GM19397 (cell line): ENCODE data around the gene SPATA7.
"Not testable (repeated sequence)": the region's sequence is repeated elsewhere in the genome, so short reads cannot be mapped to it uniquely, and the experiment has no call there.

Experiments used
- ATAC-seq: cut with Tn5 transposase; IDR thresholded peaks from one replicate; pipeline ENCODE4 v1.9.1; 2021; ENCODE audit warnings: mild to moderate bottlenecking, moderate library complexity; ENCODE audit not compliant: unreplicated experiment

Gene SPATA7

GRCh38 chr14:88385212-88386101, at the start of gene SPATA7:
Gene SPATA7 (plus strand): TSS chr14:88385657. CDS start chr14:88385819, 162 bp downstream.
- ATAC-seq, result peak; percentile 100

GRCh38 chr14:88340357-88340756, 45.1 kb upstream of the SPATA7 start:
- ATAC-seq, result no peak

- ATAC-seq, result no peak
These were observed 42.5 kb upstream of the SPATA7 start for GRCh38 chr14:88342980-88343379.

GRCh38 chr14:88346048-88346639, 39.3 kb upstream of the SPATA7 start:
- ATAC-seq, result no peak

- no peak for ATAC-seq
These were observed 36.9 kb upstream of the SPATA7 start for GRCh38 chr14:88348546-88348945.

- ATAC-seq, result no peak
These were observed 33.3 kb upstream of the SPATA7 start for GRCh38 chr14:88351966-88352691.

- no peak for ATAC-seq
These were observed 32.8 kb upstream of the SPATA7 start for GRCh38 chr14:88352698-88353097.

GRCh38 chr14:88354358-88354757, 31.1 kb upstream of the SPATA7 start:
- no peak for ATAC-seq

- no peak for ATAC-seq
These were observed 26.0 kb upstream of the SPATA7 start for GRCh38 chr14:88359500-88359899.

- ATAC-seq, result no peak
These were observed 21.8 kb upstream of the SPATA7 start for GRCh38 chr14:88363644-88364043.

- no peak for ATAC-seq
These were observed 20.6 kb upstream of the SPATA7 start for GRCh38 chr14:88364710-88365413.

- no peak for ATAC-seq
These were observed 16.0 kb upstream of the SPATA7 start for GRCh38 chr14:88369496-88369895.

- no peak for ATAC-seq
These were observed 5.6 kb upstream of the SPATA7 start for GRCh38 chr14:88379706-88380343.

- no peak for ATAC-seq
These were observed 5.1 kb upstream of the SPATA7 start for GRCh38 chr14:88380405-88380804.

GRCh38 chr14:88381634-88382033, 3.8 kb upstream of the SPATA7 start:
- ATAC-seq, result not testable (repeated sequence)

- no peak for ATAC-seq
These were observed 739 bp upstream of the SPATA7 start for GRCh38 chr14:88384718-88385117.

- no peak for ATAC-seq
These were observed 868 bp downstream of the SPATA7 start for GRCh38 chr14:88386256-88386794.

GRCh38 chr14:88388741-88389282, 3.4 kb downstream of the SPATA7 start:
- no peak for ATAC-seq

GRCh38 chr14:88392609-88393008, 7.2 kb downstream of the SPATA7 start:
- no peak for ATAC-seq

- no peak for ATAC-seq
These were observed 25.6 kb downstream of the SPATA7 start for GRCh38 chr14:88411039-88411438.
